Kidney epithelial cell (primary cell): ENCODE measurements around the gene RAB4B. TPM values are rescaled to one million over a fixed set of nuclear protein-coding genes. Genes with fewer than 3 reads are reported as not detected.
A peak's percentile ranks its signal among the peaks of the same experiment; 100 is the strongest.

ENCODE experiments used
- DNase-seq: peaks from one replicate; pipeline ENCODE4 v3.0.0-alpha.2; 2010; ENCODE audit warnings: low read depth
- H3K27me3 ChIP-seq: 2 replicates; pipeline ENCODE4 v1.6.0; 2011; ENCODE audit warnings: low read length; ENCODE audit not compliant: control insufficient read depth, insufficient read depth
- H3K36me3 ChIP-seq: 2 replicates; pipeline ENCODE4 v1.5.1; 2011; ENCODE audit warnings: low read length; ENCODE audit not compliant: control insufficient read depth, insufficient read depth
- H3K4me3 ChIP-seq: 2 replicates; pipeline ENCODE4 v1.5.1; 2011; ENCODE audit warnings: low read depth, mild to moderate bottlenecking, control low read depth, low read length
- total RNA-seq: library from RNA; depleted of rRNA; stranded (reverse); fragments of >200 nt; gene quantifications from 2 replicates; pipeline ENCODE4 v1.2.3, GENCODE V29; 2015
- TF ChIP-seq, protein P1 (sequence below): IDR thresholded peaks from 2 replicates; pipeline ENCODE4 v1.5.1; 2011; ENCODE audit warnings: mild to moderate bottlenecking, moderate library complexity, low read length, control low read depth, inconsistent platforms; ENCODE audit not compliant: insufficient read depth, poor library complexity, severe bottlenecking

RAB4B gene
- total RNA-seq, 1 donor from 2014 or later = 23.0 TPM

GRCh38 chr19:40776364-40776763 is 1.7 kb upstream of the RAB4B start:
- no peak overlapping the region for H3K4me3 ChIP-seq
- TF ChIP-seq, protein P1, sequence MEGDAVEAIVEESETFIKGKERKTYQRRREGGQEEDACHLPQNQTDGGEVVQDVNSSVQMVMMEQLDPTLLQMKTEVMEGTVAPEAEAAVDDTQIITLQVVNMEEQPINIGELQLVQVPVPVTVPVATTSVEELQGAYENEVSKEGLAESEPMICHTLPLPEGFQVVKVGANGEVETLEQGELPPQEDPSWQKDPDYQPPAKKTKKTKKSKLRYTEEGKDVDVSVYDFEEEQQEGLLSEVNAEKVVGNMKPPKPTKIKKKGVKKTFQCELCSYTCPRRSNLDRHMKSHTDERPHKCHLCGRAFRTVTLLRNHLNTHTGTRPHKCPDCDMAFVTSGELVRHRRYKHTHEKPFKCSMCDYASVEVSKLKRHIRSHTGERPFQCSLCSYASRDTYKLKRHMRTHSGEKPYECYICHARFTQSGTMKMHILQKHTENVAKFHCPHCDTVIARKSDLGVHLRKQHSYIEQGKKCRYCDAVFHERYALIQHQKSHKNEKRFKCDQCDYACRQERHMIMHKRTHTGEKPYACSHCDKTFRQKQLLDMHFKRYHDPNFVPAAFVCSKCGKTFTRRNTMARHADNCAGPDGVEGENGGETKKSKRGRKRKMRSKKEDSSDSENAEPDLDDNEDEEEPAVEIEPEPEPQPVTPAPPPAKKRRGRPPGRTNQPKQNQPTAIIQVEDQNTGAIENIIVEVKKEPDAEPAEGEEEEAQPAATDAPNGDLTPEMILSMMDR = no peak
- DNase-seq = no peak
- H3K36me3 ChIP-seq = no peaks in the 10 kb centered on the region
- no peaks in the 10 kb centered on the region for H3K27me3 ChIP-seq

GRCh38 chr19:40776932-40777644 is 959 bp upstream of the RAB4B start:
- Histone ChIP-seq H3K27me3 (no peaks in the 10 kb centered on the region), H3K36me3 (no peaks in the 10 kb centered on the region), H3K4me3 (peak overlapping the region; percentile 49)
- TF ChIP-seq, protein P1 = no peak
- DNase-seq = peak; percentile 79

- peak overlapping the region; percentile 49 for H3K4me3 ChIP-seq
- H3K36me3 ChIP-seq = no peaks in the 10 kb centered on the region
- TF ChIP-seq, protein P1 = no peak
- no peak for DNase-seq
- no peaks in the 10 kb centered on the region for H3K27me3 ChIP-seq
Measured at GRCh38 chr19:40777645-40777936, 456 bp upstream of the RAB4B start.

DNA sequence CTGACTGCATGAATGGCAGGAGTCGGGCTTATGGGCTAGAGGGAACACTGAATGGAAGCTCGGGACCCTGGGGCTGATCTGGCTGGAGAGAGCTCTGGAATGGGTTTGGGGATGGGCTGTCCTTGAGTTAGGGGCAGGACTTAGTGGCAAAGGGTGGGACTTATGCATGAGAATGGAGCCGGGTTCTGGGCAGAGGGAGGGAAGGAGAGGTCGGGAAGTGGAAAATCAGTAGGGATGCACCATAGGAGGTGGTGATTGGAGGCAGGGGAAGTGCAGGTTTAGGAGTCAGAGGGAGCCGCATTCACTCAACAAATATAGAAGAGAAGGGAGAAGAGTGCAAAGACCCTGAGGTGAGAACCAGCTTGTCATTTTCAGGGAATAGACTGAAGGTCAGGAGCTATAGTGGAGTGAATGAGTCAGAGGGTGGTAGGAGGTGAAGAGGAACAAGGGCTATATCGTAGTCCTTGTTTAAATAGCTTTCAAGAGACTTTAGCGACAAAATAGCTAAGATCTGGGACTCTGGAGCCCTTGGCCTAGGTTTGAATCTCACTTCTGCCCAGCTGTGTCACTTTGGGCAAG is 748 bp downstream of the RAB4B start:
- Histone ChIP-seq H3K27me3 (no peaks in the 10 kb centered on the region), H3K36me3 (no peaks in the 10 kb centered on the region), H3K4me3 (peak overlapping the region; percentile 61)
- DNase-seq = no peak
- TF ChIP-seq, protein P1 = no peak

DNA sequence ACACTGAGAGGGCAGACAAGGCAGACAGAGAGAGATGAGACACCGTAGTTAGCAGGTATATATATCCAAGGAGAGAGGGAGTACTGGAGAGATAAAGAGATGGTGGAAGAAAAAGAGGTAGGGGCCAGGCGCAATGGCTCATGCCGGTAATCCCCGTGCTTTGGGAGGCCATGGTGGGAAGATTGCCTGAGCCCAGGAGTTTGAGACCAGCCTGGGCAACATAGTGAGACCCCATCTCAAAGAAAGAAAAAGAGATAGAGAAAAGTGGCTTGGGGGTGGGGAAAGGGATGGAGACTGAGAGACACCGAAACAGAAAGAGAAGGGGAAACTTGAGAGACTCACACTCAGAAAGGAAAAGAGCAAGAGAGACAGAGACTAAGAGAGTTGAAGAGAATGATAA is 2.5 kb downstream of the RAB4B start:
- no peaks in the 10 kb centered on the region for H3K27me3 ChIP-seq
- TF ChIP-seq, protein P1 = no peak
- no peak overlapping the region for H3K4me3 ChIP-seq
- no peaks in the 10 kb centered on the region for H3K36me3 ChIP-seq
- DNase-seq = no peak

GRCh38 chr19:40781140-40781539 is 3.1 kb downstream of the RAB4B start:
- no peak overlapping the region for H3K4me3 ChIP-seq
- TF ChIP-seq, protein P1 = no peak
- no peaks in the 10 kb centered on the region for H3K27me3 ChIP-seq
- H3K36me3 ChIP-seq = no peaks in the 10 kb centered on the region
- no peak for DNase-seq
